ENCODE measurements around the gene HOXC10. TPM values are rescaled to one million over a fixed set of nuclear protein-coding genes. Genes with fewer than 3 reads are reported as not detected.

Gene HOXC10
- total and polyA plus RNA-seq, 2 of the 8 experiments (the other 6 are each of a cell fraction or from before 2014, with no cell fraction given), result not detected

DNA sequence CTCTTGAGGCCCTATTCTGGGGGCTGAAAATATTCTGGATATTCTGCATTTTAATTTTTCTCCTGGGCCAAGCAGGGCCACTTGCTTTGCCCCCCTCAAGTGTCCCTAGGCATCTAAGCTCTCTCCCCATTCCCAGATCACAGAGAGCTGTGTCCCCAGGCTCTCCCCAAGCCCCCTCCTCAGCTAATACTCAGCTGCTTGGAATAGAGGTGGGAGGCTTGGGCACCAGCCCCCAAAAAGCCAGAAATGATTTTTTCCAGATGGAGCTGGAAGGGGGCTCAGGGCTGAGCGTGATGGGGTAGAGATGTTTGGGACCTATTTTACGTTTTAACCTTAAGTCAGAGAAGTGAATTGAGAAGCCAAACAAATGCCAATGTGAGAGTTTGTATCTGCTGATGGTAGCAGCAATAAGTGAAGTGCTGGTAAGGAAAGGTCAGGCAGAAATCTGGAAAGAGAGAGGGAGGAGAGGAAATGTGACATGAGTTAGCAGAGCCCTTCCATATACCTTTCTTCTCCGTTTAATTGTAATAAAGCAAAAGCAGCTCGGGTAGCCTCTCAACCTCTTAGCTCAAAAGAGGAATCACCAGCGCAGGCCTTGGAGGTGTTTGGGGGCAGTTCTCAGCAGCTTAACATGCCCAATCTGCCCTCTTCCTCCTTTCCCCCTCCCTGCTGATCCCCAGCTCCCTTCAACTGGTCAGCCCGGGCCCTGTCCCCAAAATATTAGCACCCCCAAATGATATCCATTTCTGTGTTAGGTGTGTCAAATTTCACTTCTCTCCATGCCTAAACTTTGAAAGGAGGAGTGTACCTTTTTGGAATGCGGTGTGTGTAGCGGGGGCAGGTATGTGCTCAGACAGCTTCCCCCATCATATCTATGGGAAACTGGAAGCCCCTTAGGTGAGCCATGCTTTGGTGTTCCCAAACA, 38.3 kb downstream of the HOXC10 start:
- Histone ChIP-seq H2AK5ac (ENCODE audit: low read depth, low read length) (peak overlapping the region; percentile 65; the same call in 1 of the 2 replicates), H3K9ac (replicated peaks in 1 of 4; ENCODE audit: extremely low read depth in 1 of 4, low read depth in 3 of 4, low read length in 3 of 4) (no peak overlapping the region), H2BK20ac (ENCODE audit: low read length) (no peak overlapping the region), H3K36me3 (ENCODE audit: control insufficient read depth in 2 of 4, insufficient read depth in 4 of 4, low read length in 3 of 4) (no peaks in the 10 kb centered on the region; a peak in 1 of 8 replicates), H3K23ac (ENCODE audit: insufficient read length) (no peak overlapping the region), H4K20me1 (replicated peaks in 1 of 2; ENCODE audit: control insufficient read depth in 1 of 2, insufficient read depth in 2 of 2, low read length in 2 of 2) (peaks cover 10 to 31% of the 10 kb centered on the region in 2 experiments), H4K5ac (ENCODE audit: insufficient read length, low read depth, low read length) (no peak overlapping the region), H3K4me2 (ENCODE audit: insufficient read depth in 1 of 2, low read depth in 2 of 2, low read length in 2 of 2) (no peak overlapping the region), H3K27me3 (replicated peaks in 1 of 4; ENCODE audit: control insufficient read depth in 3 of 4, extremely low read depth in 1 of 4, insufficient read depth in 3 of 4, low read length in 3 of 4) (peaks cover 96 to 100% (median 100%) of the 10 kb centered on the region in 4 experiments), H2BK5ac (ENCODE audit: low read depth, low read length) (no peak overlapping the region), H3K79me2 (ENCODE audit: control insufficient read depth in 1 of 2, insufficient read depth in 2 of 2, low read length in 2 of 2) (no peaks in the 10 kb centered on the region), H3K14ac (ENCODE audit: insufficient read length) (no peak overlapping the region), H3K18ac (ENCODE audit: extremely low read depth, low read length) (no peak overlapping the region), H3K4me1 (replicated peaks in 1 of 4; ENCODE audit: control insufficient read depth in 3 of 4, insufficient read depth in 4 of 4, low read length in 3 of 4) (peaks cover 0 to 7% (median 3%) of the 10 kb centered on the region in 4 experiments; a peak in 5 of 7 replicates), H3K27ac (ENCODE audit: low read depth, low read length) (no peak overlapping the region), H4K91ac (replicated peaks; ENCODE audit: insufficient read length, low read length) (no peak overlapping the region), H3K23me2 (ENCODE audit: low read depth, low read length) (peaks cover 3% of the 10 kb centered on the region; the same call in 1 of the 2 replicates), H2AFZ (ENCODE audit: low read length) (no peak overlapping the region), H2BK12ac (ENCODE audit: low read depth, low read length) (no peak overlapping the region), H2BK15ac (ENCODE audit: low read length) (no peak overlapping the region), H3K4ac (replicated peaks; ENCODE audit: insufficient read length, low read depth, low read length) (no peak overlapping the region), H3K79me1 (ENCODE audit: low read depth, low read length) (no peaks in the 10 kb centered on the region), H4K8ac (ENCODE audit: extremely low read depth, insufficient read depth, low read length) (no peak overlapping the region; the same call in none of the 2 replicates), H3K4me3 (ENCODE audit: extremely low read depth in 1 of 4, insufficient read depth in 2 of 4, low read depth in 3 of 4, low read length in 4 of 4) (no peak overlapping the region), H2BK120ac (replicated peaks; ENCODE audit: low read depth, low read length) (no peak overlapping the region), H3K56ac (replicated peaks; ENCODE audit: insufficient read length, low read depth, low read length) (no peak overlapping the region), H3K9me3 (ENCODE audit: insufficient read depth in 2 of 2, low read depth in 1 of 2, low read length in 1 of 2) (no peaks in the 10 kb centered on the region)
- DNase-seq (ENCODE audit: low read depth in 1 of 2, low spot score in 2 of 2), result no peak
- FAIRE-seq, result no peak
- WGBS, 2 experiments (ENCODE audit: extremely low coverage in 1 of 2, insufficient coverage in 1 of 2, insufficient read length in 1 of 2, insufficient replicate concordance in 2 of 2, low coverage in 1 of 2, low lambda C conversion rate in 2 of 2, missing lambda C conversion rate in 1 of 2), result 14% methylated on average over 8 of the region's 8 CpGs; no CpG with 5 or more reads in 1 of the 2 experiments
- CTCF ChIA-PET (ENCODE audit: partially characterized antibody), result interaction anchor here (0.8 to 12.5 kb wide), 23 partner anchors 10 to 355 kb away, joined by 3 to 172 read pairs (median 5); partner anchors contain the start of genes HOXC10, HOXC4, HOXC5 and HOXC8
- POLR2A ChIA-PET (ENCODE audit: partially characterized antibody), result interaction anchor here (0.8 to 1.4 kb wide), 5 partner anchors 11 to 38 kb away, joined by 3 read pairs; partner anchors contain the start of gene HOXC10
- TF ChIP-seq EZH2 (IDR thresholded peaks at IDR 0.05; ENCODE audit: low read depth, low read length, severe bottlenecking), result peak; percentile 86
- TF ChIP-seq BRCA1 (IDR thresholded peaks at IDR 0.05; ENCODE audit: low read depth, low read length), result no peak
- TF ChIP-seq RNF2 (IDR thresholded peaks at IDR 0.05; ENCODE audit: borderline replicate concordance, low read depth, low read length, missing control alignments, poor library complexity, severe bottlenecking), result peak; percentile 90
- no peak for TF ChIP-seq RBBP5 (IDR thresholded peaks at IDR 0.05; ENCODE audit: borderline replicate concordance, low read depth, low read length)
- TF ChIP-seq, protein P1, sequence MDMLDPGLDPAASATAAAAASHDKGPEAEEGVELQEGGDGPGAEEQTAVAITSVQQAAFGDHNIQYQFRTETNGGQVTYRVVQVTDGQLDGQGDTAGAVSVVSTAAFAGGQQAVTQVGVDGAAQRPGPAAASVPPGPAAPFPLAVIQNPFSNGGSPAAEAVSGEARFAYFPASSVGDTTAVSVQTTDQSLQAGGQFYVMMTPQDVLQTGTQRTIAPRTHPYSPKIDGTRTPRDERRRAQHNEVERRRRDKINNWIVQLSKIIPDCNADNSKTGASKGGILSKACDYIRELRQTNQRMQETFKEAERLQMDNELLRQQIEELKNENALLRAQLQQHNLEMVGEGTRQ (IDR thresholded peaks at IDR 0.05; ENCODE audit: low read length), result no peak
- TF ChIP-seq SP2 (IDR thresholded peaks at IDR 0.05; ENCODE audit: low read length), result no peak
- TF ChIP-seq SUZ12 (IDR thresholded peaks at IDR 0.05; ENCODE audit: low read length), result peak; percentile 48; the same call in 1 of the 2 replicates
- no peak for TF ChIP-seq POLR2AphosphoS5 (IDR thresholded peaks at IDR 0.05; ENCODE audit: low read depth, low read length)
- no peak for TF ChIP-seq TAF1 (IDR thresholded peaks at IDR 0.05; ENCODE audit: low read depth, low read length)
